IMR-90 (cell line): Measurements from ENCODE around the gene KDM2B. TPM values are rescaled to one million over a fixed set of nuclear protein-coding genes. Genes with fewer than 3 reads are reported as not detected.

Source experiments
- ATAC-seq: fragments of 200-7000 bp; cut with Tn5 transposase; 2 replicates; pipeline ENCODE4 v1.9.1; 2020; ENCODE audit warnings: low read depth, mild to moderate bottlenecking, moderate library complexity
- BruUV-seq: library from RNA; stranded (reverse); fragments of 400-500 nt; replicated peaks from 2 replicates; lab custom pipeline; 2021; lab: Mats Ljungman, UMichigan
- CTCF ChIA-PET: fragments of 300-600 bp; formaldehyde crosslinking; extraction: SDS; loops from one replicate; lab custom pipeline; 2021; ENCODE audit warnings: antibody characterized with exemption; lab: Yijun Ruan, JAX
- POLR2A ChIA-PET: fragments of 300-600 bp; sonication (Branson Sonifier 250); formaldehyde crosslinking; loops from one replicate; lab custom pipeline; 2022; ENCODE audit warnings: antibody characterized with exemption; ENCODE audit not compliant: unreplicated experiment; lab: Charles Lee
- DNase-seq: peaks from one replicate; pipeline ENCODE4 v3.0.0; 2013
- H2AFZ ChIP-seq: replicated peaks from 2 replicates; pipeline ENCODE3; 2013; ENCODE audit warnings: low read length, mild to moderate bottlenecking; ENCODE audit not compliant: poor library complexity
- H2AK5ac ChIP-seq: 2 replicates; pipeline ENCODE4 v1.6.1; 2013; ENCODE audit warnings: low read depth, low read length, inconsistent platforms
- H2AK9ac ChIP-seq: replicated peaks from 2 replicates; pipeline ENCODE3; 2013; ENCODE audit warnings: mild to moderate bottlenecking, low read depth, low read length, moderate library complexity; ENCODE audit not compliant: poor library complexity
- H2BK120ac ChIP-seq: 2 replicates; pipeline ENCODE4 v1.6.1; 2013; ENCODE audit warnings: low read depth, low read length, inconsistent platforms
- H2BK15ac ChIP-seq: 3 replicates; pipeline ENCODE4 v1.6.1; 2013; ENCODE audit warnings: low read depth, low read length, inconsistent platforms
- H2BK20ac ChIP-seq: 2 replicates; pipeline ENCODE4 v1.6.1; 2013; ENCODE audit warnings: low read depth, mild to moderate bottlenecking, inconsistent platforms, low read length, moderate library complexity
- H2BK5ac ChIP-seq: 2 replicates; pipeline ENCODE4 v1.6.1; 2013; ENCODE audit warnings: mild to moderate bottlenecking, low read depth, low read length, inconsistent platforms; ENCODE audit not compliant: poor library complexity, severe bottlenecking
- H3K14ac ChIP-seq: replicated peaks from 2 replicates; pipeline ENCODE4 v1.6.1; 2013; ENCODE audit warnings: low read depth, low read length, inconsistent platforms
- H3K18ac ChIP-seq: 2 replicates; pipeline ENCODE4 v1.6.1; 2013; ENCODE audit warnings: low read depth, low read length, control low read depth
- H3K23ac ChIP-seq: 2 replicates; pipeline ENCODE4 v1.6.1; 2013; ENCODE audit warnings: low read depth, low read length, inconsistent platforms
- H3K27ac ChIP-seq: 2 replicates; pipeline ENCODE4 v1.5.1; 2013; ENCODE audit warnings: mild to moderate bottlenecking, control low read depth, low read length; ENCODE audit not compliant: insufficient read depth
- H3K27me3 ChIP-seq: 2 replicates; pipeline ENCODE4 v1.6.1; 2013; ENCODE audit warnings: low read length; ENCODE audit not compliant: control insufficient read depth, insufficient read depth
- H3K36me3 ChIP-seq: 2 replicates; pipeline ENCODE4 v1.6.1; 2013; ENCODE audit warnings: low read length, mixed read lengths; ENCODE audit not compliant: control insufficient read depth, insufficient read depth
- H3K4ac ChIP-seq: 2 replicates; pipeline ENCODE4 v1.6.1; 2013; ENCODE audit warnings: low read depth, low read length, inconsistent platforms
- H3K4me1 ChIP-seq: 2 replicates; pipeline ENCODE4 v1.6.1; 2013; ENCODE audit warnings: low read length, mixed read lengths; ENCODE audit not compliant: control insufficient read depth, insufficient read depth
- H3K4me2 ChIP-seq: 2 replicates; pipeline ENCODE4 v1.6.1; 2013; ENCODE audit warnings: low read depth, mild to moderate bottlenecking, control low read depth, low read length, moderate library complexity
- H3K4me3 ChIP-seq: 2 replicates; pipeline ENCODE4 v1.5.1; 2013; ENCODE audit warnings: low read depth, mild to moderate bottlenecking, control low read depth, low read length, moderate library complexity; ENCODE audit not compliant: insufficient read depth
- H3K56ac ChIP-seq: 2 replicates; pipeline ENCODE4 v1.6.1; 2013; ENCODE audit warnings: low read length, inconsistent platforms; ENCODE audit not compliant: insufficient read depth; ENCODE audit errors: extremely low read depth
- H3K79me1 ChIP-seq, 2 experiments: 2 replicates each; pipeline ENCODE4 v1.6.1; 2013; ENCODE audit warnings: low read length in 2 of 2, inconsistent platforms in 1 of 2, low read depth in 1 of 2
- H3K9ac ChIP-seq: 2 replicates; pipeline ENCODE4 v1.6.1; 2013; ENCODE audit warnings: low read depth, low read length, control low read depth
- H3K9me1 ChIP-seq: 2 replicates; pipeline ENCODE4 v1.6.1; 2013; ENCODE audit warnings: low read length, inconsistent platforms; ENCODE audit not compliant: insufficient read depth
- H3K9me3 ChIP-seq: 2 replicates; pipeline ENCODE4 v1.6.1; 2013; ENCODE audit warnings: low read length; ENCODE audit not compliant: control insufficient read depth, insufficient read depth
- H4K20me1 ChIP-seq: 2 replicates; pipeline ENCODE4 v1.6.1; 2013; ENCODE audit warnings: low read length, inconsistent platforms; ENCODE audit not compliant: insufficient read depth
- H4K5ac ChIP-seq: 2 replicates; pipeline ENCODE4 v1.6.1; 2013; ENCODE audit warnings: mild to moderate bottlenecking, low read depth, low read length, control low read depth
- H4K8ac ChIP-seq, 2 experiments: 2 replicates each; pipeline ENCODE4 v1.6.1; 2013; ENCODE audit warnings: low read depth in 2 of 2, low read length in 2 of 2, control low read depth in 1 of 2, inconsistent platforms in 1 of 2
- H4K91ac ChIP-seq: 2 replicates; pipeline ENCODE4 v1.6.1; 2013; ENCODE audit warnings: low read depth, low read length, inconsistent platforms; ENCODE audit not compliant: insufficient read depth
- BHLHE40 ChIP-seq: fragments of 150-350 bp; IDR thresholded peaks from 2 replicates; pipeline ENCODE4 v1.6.1; 2016; ENCODE audit warnings: mild to moderate bottlenecking, low read depth, low read length
- CEBPB ChIP-seq: IDR thresholded peaks from 2 replicates; pipeline ENCODE4 v1.6.1; 2012; ENCODE audit warnings: low read depth, low read length, improper control_type of control experiment
- CHD1 ChIP-seq: IDR thresholded peaks from 2 replicates; pipeline ENCODE4 v1.6.1; 2012; ENCODE audit warnings: low read depth, low read length, improper control_type of control experiment
- FOS ChIP-seq: fragments of 150-350 bp; IDR thresholded peaks from 2 replicates; pipeline ENCODE4 v1.6.1; 2016; ENCODE audit warnings: low read depth, low read length
- MAFK ChIP-seq: IDR thresholded peaks from 2 replicates; pipeline ENCODE4 v1.6.1; 2012; ENCODE audit warnings: low read depth, low read length, improper control_type of control experiment
- MAZ ChIP-seq: IDR thresholded peaks from 2 replicates; pipeline ENCODE4 v1.6.1; 2012; ENCODE audit warnings: low read depth, mild to moderate bottlenecking, low read length, improper control_type of control experiment, moderate library complexity, borderline replicate concordance
- MXI1 ChIP-seq: IDR thresholded peaks from 2 replicates; pipeline ENCODE4 v1.6.1; 2012; ENCODE audit warnings: low read depth, mild to moderate bottlenecking, low read length, moderate library complexity, borderline replicate concordance
- NFE2L2 ChIP-seq: fragments of 150-350 bp; IDR thresholded peaks from 2 replicates; pipeline ENCODE4 v1.6.1; 2016; ENCODE audit warnings: low read depth, mild to moderate bottlenecking, low read length
- POLR2A ChIP-seq: IDR thresholded peaks from 2 replicates; pipeline ENCODE4 v1.6.1; 2012; ENCODE audit warnings: mild to moderate bottlenecking, low read depth, low read length
- RAD21 ChIP-seq: IDR thresholded peaks from 2 replicates; pipeline ENCODE4 v1.6.1; 2012; ENCODE audit warnings: low read length, improper control_type of control experiment
- RCOR1 ChIP-seq: IDR thresholded peaks from 2 replicates; pipeline ENCODE4 v1.6.1; 2012; ENCODE audit warnings: mild to moderate bottlenecking, low read length, improper control_type of control experiment; ENCODE audit not compliant: insufficient replicate concordance
- RFX5 ChIP-seq: IDR thresholded peaks from 2 replicates; pipeline ENCODE4 v1.8.0; 2012; ENCODE audit warnings: low read depth, mild to moderate bottlenecking, low read length, moderate library complexity
- SMC3 ChIP-seq: fragments of 150-350 bp; IDR thresholded peaks from 2 replicates; pipeline ENCODE4 v1.6.1; 2016; ENCODE audit warnings: low read depth, mild to moderate bottlenecking, antibody characterized with exemption, low read length, moderate library complexity
- WGBS, 2 experiments: methylation state at CpG; one replicate each; pipeline versions ENCODE4 v1.1.5 to v1.1.7; 2013; ENCODE audit warnings: missing lambda C conversion rate in 2 of 2; ENCODE audit not compliant: insufficient read length in 1 of 2; ENCODE audit errors: extremely low coverage in 2 of 2; 5-methylcytosine and 5-hydroxymethylcytosine counted together
- dilution Hi-C: fragments of 300-500 bp; cut with HindIII; formaldehyde crosslinking; loops from one replicate; pipeline ENCODE4 v1.14.3; 2018; ENCODE audit warnings: low sequenced_read_pairs; ENCODE audit not compliant: unreplicated experiment
- in situ Hi-C: fragments of 300-500 bp; cut with MboI; formaldehyde crosslinking; loops from 3 replicates; pipeline ENCODE4 v1.14.3; 2019; ENCODE audit warnings: low sequenced_read_pairs, inconsistent platforms, mixed read lengths
- intact Hi-C: fragments of 100-400 bp; cut with micrococcal nuclease; formaldehyde crosslinking; loops from 2 replicates; pipeline ENCODE4 v1.10.0; 2022
- polyA plus RNA-seq, 3 experiments: library from polyadenylated mRNA; depleted of rRNA; stranded (reverse); fragments of >200 nt; gene quantifications; 2 replicates each; pipeline ENCODE4 v1.2.3, GENCODE V29; 2012; ENCODE audit warnings: low replicate concordance in 1 of 3
- total RNA-seq: library from RNA; depleted of rRNA; stranded (reverse); fragments of >200 nt; gene quantifications from 2 replicates; pipeline ENCODE4 v1.2.3, GENCODE V29; 2012
- TF ChIP-seq, protein P1 (sequence below): fragments of 150-350 bp; IDR thresholded peaks from 2 replicates; pipeline ENCODE4 v1.6.1; 2017; ENCODE audit warnings: mild to moderate bottlenecking, antibody characterized with exemption, low read length, low read depth
- TF ChIP-seq, protein P2 (sequence below): fragments of 150-350 bp; IDR thresholded peaks from 2 replicates; pipeline ENCODE4 v1.6.1; 2016; ENCODE audit warnings: low read depth, mild to moderate bottlenecking, low read length, moderate library complexity, borderline replicate concordance
- TF ChIP-seq, protein P3 (sequence below): conservative IDR thresholded peaks from 2 replicates; pipeline ENCODE4 v1.5.1; 2012; ENCODE audit warnings: mild to moderate bottlenecking, low read depth, low read length, improper control_type of control experiment

KDM2B gene
- total and polyA plus RNA-seq, 2 of the 4 experiments (the other 2 are of a cell fraction) = 22.6 to 24.2 TPM

DNA sequence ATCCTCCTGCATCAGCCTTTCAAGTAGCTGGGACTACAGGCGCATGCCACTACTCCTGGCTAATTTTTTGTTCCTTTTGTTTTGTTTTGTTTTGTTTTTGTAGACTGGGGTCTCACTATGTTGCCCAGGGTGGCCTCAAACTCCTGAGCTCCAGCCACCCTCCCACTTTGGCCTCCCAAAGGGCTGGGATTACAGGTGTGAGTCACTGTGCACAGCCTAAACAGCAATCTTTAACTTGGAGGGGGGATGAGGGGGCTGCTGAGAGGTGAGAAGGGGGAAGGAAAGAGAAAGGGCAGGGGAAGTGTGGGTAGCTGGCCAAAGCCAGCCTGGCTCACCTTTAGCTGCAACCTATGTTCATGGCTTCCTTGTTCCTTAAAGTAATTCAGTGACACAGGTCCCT is 77.4 kb downstream of the KDM2B start:
- Histone ChIP-seq H4K20me1 (no peaks in the 10 kb centered on the region), H2AK5ac (no peak overlapping the region), H4K8ac (no peak overlapping the region), H2BK120ac (no peak overlapping the region), H4K91ac (no peak overlapping the region), H2BK5ac (no peak overlapping the region), H3K9me1 (0 out of 2 replicates have a peak, but pooled peaks cover 3% of the 10 kb centered on the region), H2AK9ac (peak overlapping the region; percentile 78), H3K4ac (no peak overlapping the region), H3K4me1 (peaks cover 1% of the 10 kb centered on the region; the same call in 1 of the 2 replicates), H3K56ac (no peak overlapping the region), H3K18ac (no peak overlapping the region), H3K9me3 (no peaks in the 10 kb centered on the region), H3K27ac (no peak overlapping the region), H3K23ac (no peak overlapping the region), H3K79me1 (peaks cover 0 to 3% of the 10 kb centered on the region in 2 experiments; a peak in 3 of 4 replicates), H2BK15ac (no peak overlapping the region), H3K4me3 (no peak overlapping the region), H3K14ac (no peak overlapping the region), H3K9ac (no peak overlapping the region), H3K36me3 (peaks cover 5% of the 10 kb centered on the region; the same call in 1 of the 2 replicates), H2AFZ (no peak overlapping the region), H3K27me3 (no peaks in the 10 kb centered on the region), H2BK20ac (no peak overlapping the region), H3K4me2 (no peak overlapping the region), H4K5ac (no peak overlapping the region)
- DNase-seq (no peak), ATAC-seq (no peak)
- ChIA-PET POLR2A (interaction anchor here (0.6 kb wide), 1 partner anchor 291 kb away, joined by 5 read pairs; no protein-coding TSS in a partner anchor), CTCF (no interaction called here)
- no TSS peak for BruUV-seq
- TF ChIP-seq POLR2A (no peak), MXI1 (no peak), CEBPB (no peak), RFX5 (no peak), RCOR1 (no peak), MAZ (no peak), RAD21 (no peak), SMC3 (no peak), MAFK (no peak), BHLHE40 (no peak), NFE2L2 (no peak), FOS (no peak), CHD1 (no peak)
- TF ChIP-seq, protein P1, sequence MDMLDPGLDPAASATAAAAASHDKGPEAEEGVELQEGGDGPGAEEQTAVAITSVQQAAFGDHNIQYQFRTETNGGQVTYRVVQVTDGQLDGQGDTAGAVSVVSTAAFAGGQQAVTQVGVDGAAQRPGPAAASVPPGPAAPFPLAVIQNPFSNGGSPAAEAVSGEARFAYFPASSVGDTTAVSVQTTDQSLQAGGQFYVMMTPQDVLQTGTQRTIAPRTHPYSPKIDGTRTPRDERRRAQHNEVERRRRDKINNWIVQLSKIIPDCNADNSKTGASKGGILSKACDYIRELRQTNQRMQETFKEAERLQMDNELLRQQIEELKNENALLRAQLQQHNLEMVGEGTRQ = no peak
- TF ChIP-seq, protein P2, sequence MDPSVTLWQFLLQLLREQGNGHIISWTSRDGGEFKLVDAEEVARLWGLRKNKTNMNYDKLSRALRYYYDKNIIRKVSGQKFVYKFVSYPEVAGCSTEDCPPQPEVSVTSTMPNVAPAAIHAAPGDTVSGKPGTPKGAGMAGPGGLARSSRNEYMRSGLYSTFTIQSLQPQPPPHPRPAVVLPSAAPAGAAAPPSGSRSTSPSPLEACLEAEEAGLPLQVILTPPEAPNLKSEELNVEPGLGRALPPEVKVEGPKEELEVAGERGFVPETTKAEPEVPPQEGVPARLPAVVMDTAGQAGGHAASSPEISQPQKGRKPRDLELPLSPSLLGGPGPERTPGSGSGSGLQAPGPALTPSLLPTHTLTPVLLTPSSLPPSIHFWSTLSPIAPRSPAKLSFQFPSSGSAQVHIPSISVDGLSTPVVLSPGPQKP = no peak
- TF ChIP-seq, protein P3, sequence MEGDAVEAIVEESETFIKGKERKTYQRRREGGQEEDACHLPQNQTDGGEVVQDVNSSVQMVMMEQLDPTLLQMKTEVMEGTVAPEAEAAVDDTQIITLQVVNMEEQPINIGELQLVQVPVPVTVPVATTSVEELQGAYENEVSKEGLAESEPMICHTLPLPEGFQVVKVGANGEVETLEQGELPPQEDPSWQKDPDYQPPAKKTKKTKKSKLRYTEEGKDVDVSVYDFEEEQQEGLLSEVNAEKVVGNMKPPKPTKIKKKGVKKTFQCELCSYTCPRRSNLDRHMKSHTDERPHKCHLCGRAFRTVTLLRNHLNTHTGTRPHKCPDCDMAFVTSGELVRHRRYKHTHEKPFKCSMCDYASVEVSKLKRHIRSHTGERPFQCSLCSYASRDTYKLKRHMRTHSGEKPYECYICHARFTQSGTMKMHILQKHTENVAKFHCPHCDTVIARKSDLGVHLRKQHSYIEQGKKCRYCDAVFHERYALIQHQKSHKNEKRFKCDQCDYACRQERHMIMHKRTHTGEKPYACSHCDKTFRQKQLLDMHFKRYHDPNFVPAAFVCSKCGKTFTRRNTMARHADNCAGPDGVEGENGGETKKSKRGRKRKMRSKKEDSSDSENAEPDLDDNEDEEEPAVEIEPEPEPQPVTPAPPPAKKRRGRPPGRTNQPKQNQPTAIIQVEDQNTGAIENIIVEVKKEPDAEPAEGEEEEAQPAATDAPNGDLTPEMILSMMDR = no peak
- intact Hi-C loops = loop anchor here (5.0 kb wide), 2 partner anchors 49 to 164 kb away; partner anchors contain the start of gene MORN3
- no CpG with 5 or more reads among the region's 1 CpG for WGBS, 2 experiments
- in situ Hi-C loops = no loop called here
- dilution Hi-C loops = no loop called here
